NT2/D1 (cell line): ENCODE measurements around the gene MAP1B.

Source experiments
- SUZ12 ChIP-seq: IDR thresholded peaks from 2 replicates; pipeline ENCODE4 v1.6.1; 2011; ENCODE audit not compliant: insufficient read length, insufficient read depth; ENCODE audit errors: extremely low read depth
- YY1 ChIP-seq: IDR thresholded peaks from 2 replicates; pipeline ENCODE4 v1.6.1; 2011; ENCODE audit not compliant: insufficient read length, insufficient read depth
- ZNF274 ChIP-seq: IDR thresholded peaks from 2 replicates; pipeline ENCODE4 v1.6.1; 2011; ENCODE audit warnings: mild to moderate bottlenecking, low read depth, low read length

DNA sequence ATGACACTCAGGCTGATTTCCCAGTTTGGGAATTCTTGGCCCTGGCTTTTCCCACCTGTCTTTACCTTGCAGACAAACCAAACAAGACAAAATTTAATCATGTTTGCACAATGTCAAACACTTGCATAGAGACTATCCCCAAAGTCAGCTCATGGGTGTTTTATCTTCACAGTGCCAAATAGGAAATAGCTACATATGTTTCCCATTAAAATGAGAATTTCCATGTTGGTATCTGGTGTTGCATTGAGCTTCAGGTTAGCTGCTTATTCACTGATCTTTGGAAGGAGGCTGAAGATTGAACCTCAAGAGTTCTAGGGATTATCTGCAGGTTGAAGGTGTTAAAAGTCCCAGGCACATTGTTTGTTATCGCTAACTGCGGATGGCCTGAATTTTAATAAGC lies 19.5 kb downstream of the MAP1B start:
- TF ChIP-seq YY1 (no peak), SUZ12 (no peak), ZNF274 (no peak)
